H1 (cell line): ENCODE measurements around the gene MYLK. TPM values are rescaled to one million over a fixed set of nuclear protein-coding genes. Genes with fewer than 3 reads are reported as not detected.

Experiments
- CTCF ChIA-PET: fragments of 300-600 bp; sonication (Branson Sonifier 250); formaldehyde crosslinking; loops from one replicate; lab custom pipeline; 2021; ENCODE audit not compliant: partially characterized antibody; lab: Charles Lee
- POLR2A ChIA-PET: fragments of 300-600 bp; sonication (Branson Sonifier 250); formaldehyde crosslinking; loops from one replicate; lab custom pipeline; 2021; ENCODE audit warnings: inconsistent platforms; ENCODE audit not compliant: partially characterized antibody; lab: Charles Lee
- DNase-seq, 2 experiments: peaks; one replicate each; pipeline versions ENCODE4 v3.0.0 to v3.0.0-alpha.2; 2010 to 2022; ENCODE audit warnings: low spot score in 2 of 2, low read depth in 1 of 2, mixed read lengths in 1 of 2
- FAIRE-seq: peaks from 2 replicates; lab custom pipeline; 2011; peaks lifted over from hg19 to GRCh38; lab: Jason Lieb, UNC
- H2AFZ ChIP-seq: 2 replicates; pipeline ENCODE4 v1.8.1; 2012; ENCODE audit warnings: low read length, inconsistent platforms
- H2AK5ac ChIP-seq: 2 replicates; pipeline ENCODE4 v1.6.1; 2013; ENCODE audit warnings: low read depth, low read length
- H2BK120ac ChIP-seq: replicated peaks from 2 replicates; pipeline ENCODE3; 2013; ENCODE audit warnings: low read depth, low read length, inconsistent platforms
- H2BK12ac ChIP-seq: 2 replicates; pipeline ENCODE4 v1.6.1; 2013; ENCODE audit warnings: low read depth, low read length
- H2BK15ac ChIP-seq: 2 replicates; pipeline ENCODE4 v1.6.1; 2013; ENCODE audit warnings: low read length
- H2BK20ac ChIP-seq: 2 replicates; pipeline ENCODE4 v1.6.1; 2013; ENCODE audit warnings: low read length
- H2BK5ac ChIP-seq: 2 replicates; pipeline ENCODE4 v1.6.1; 2013; ENCODE audit warnings: low read depth, low read length
- H3K14ac ChIP-seq: 2 replicates; pipeline ENCODE4 v1.6.1; 2013; ENCODE audit warnings: inconsistent platforms; ENCODE audit not compliant: insufficient read length
- H3K18ac ChIP-seq: 2 replicates; pipeline ENCODE4 v1.6.1; 2013; ENCODE audit warnings: low read length; ENCODE audit errors: extremely low read depth
- H3K23ac ChIP-seq: 2 replicates; pipeline ENCODE4 v1.6.1; 2013; ENCODE audit warnings: inconsistent platforms; ENCODE audit not compliant: insufficient read length
- H3K23me2 ChIP-seq: 2 replicates; pipeline ENCODE4 v1.6.1; 2013; ENCODE audit warnings: low read depth, low read length
- H3K27ac ChIP-seq: 2 replicates; pipeline ENCODE4 v1.6.1; 2011; ENCODE audit warnings: low read depth, low read length, inconsistent platforms
- H3K27me3 ChIP-seq, 4 experiments: replicated peaks in 1 of 4; 1 replicate in 1 of 4; 2 replicates in 3 of 4; pipeline versions ENCODE4 v1.6.1 to v1.8.1; 2011 to 2013; ENCODE audit warnings: low read length in 3 of 4, mild to moderate bottlenecking in 3 of 4, inconsistent platforms in 2 of 4, mixed read lengths in 2 of 4, moderate library complexity in 1 of 4; ENCODE audit not compliant: control insufficient read depth in 3 of 4, insufficient read depth in 3 of 4; ENCODE audit errors: extremely low read depth in 1 of 4
- H3K36me3 ChIP-seq, 4 experiments: 2 replicates each; pipeline versions ENCODE4 v1.6.1 to v1.8.1; 2011 to 2013; ENCODE audit warnings: mild to moderate bottlenecking in 4 of 4, low read length in 3 of 4, moderate library complexity in 2 of 4, control low read depth in 1 of 4, inconsistent platforms in 1 of 4; ENCODE audit not compliant: insufficient read depth in 4 of 4, control insufficient read depth in 2 of 4
- H3K4ac ChIP-seq: replicated peaks from 2 replicates; pipeline ENCODE3; 2013; ENCODE audit warnings: low read length, low read depth, mixed read lengths, inconsistent platforms; ENCODE audit not compliant: insufficient read length
- H3K4me1 ChIP-seq, 4 experiments: replicated peaks in 1 of 4; 1 replicate in 1 of 4; 2 replicates in 3 of 4; pipeline versions ENCODE4 v1.6.1 to v1.8.1; 2011 to 2013; ENCODE audit warnings: low read length in 3 of 4, inconsistent platforms in 2 of 4, mixed read lengths in 1 of 4; ENCODE audit not compliant: insufficient read depth in 4 of 4, control insufficient read depth in 3 of 4
- H3K4me2 ChIP-seq, 2 experiments: 2 replicates each; pipeline versions ENCODE4 v1.6.1 to v1.8.1; 2011 to 2013; ENCODE audit warnings: low read depth in 2 of 2, low read length in 2 of 2, control low read depth in 1 of 2, inconsistent platforms in 1 of 2, mild to moderate bottlenecking in 1 of 2; ENCODE audit not compliant: insufficient read depth in 1 of 2
- H3K4me3 ChIP-seq, 4 experiments: fragments of 200-600, 300-600 bp in 1 of 4; sonication (generic), shearing (Covaris generic), sonication (Bioruptor Twin) in 1 of 4; 2 replicates each; pipeline versions ENCODE4 v1.5.1 to v1.8.1; 2011 to 2016; ENCODE audit warnings: low read length in 4 of 4, low read depth in 3 of 4, control low read depth in 2 of 4, inconsistent platforms in 2 of 4, mild to moderate bottlenecking in 2 of 4, mixed read lengths in 1 of 4, moderate library complexity in 1 of 4; ENCODE audit not compliant: insufficient read depth in 2 of 4; ENCODE audit errors: extremely low read depth in 1 of 4
- H3K56ac ChIP-seq: replicated peaks from 2 replicates; pipeline ENCODE3; 2013; ENCODE audit warnings: low read depth, mild to moderate bottlenecking, mixed read lengths, low read length, inconsistent platforms; ENCODE audit not compliant: insufficient read length
- H3K79me1 ChIP-seq: 2 replicates; pipeline ENCODE4 v1.6.1; 2013; ENCODE audit warnings: low read depth, low read length, control low read depth
- H3K79me2 ChIP-seq, 2 experiments: 2 replicates each; pipeline versions ENCODE4 v1.6.1 to v1.8.1; 2012 to 2013; ENCODE audit warnings: low read length in 2 of 2, mild to moderate bottlenecking in 2 of 2, inconsistent platforms in 1 of 2; ENCODE audit not compliant: insufficient read depth in 2 of 2, control insufficient read depth in 1 of 2
- H3K9ac ChIP-seq, 4 experiments: replicated peaks in 1 of 4; 1 replicate in 1 of 4; 2 replicates in 3 of 4; pipeline versions ENCODE4 v1.6.1 to v1.8.1; 2011 to 2013; ENCODE audit warnings: low read depth in 3 of 4, low read length in 3 of 4, control low read depth in 2 of 4, mild to moderate bottlenecking in 2 of 4, moderate library complexity in 2 of 4, inconsistent platforms in 1 of 4; ENCODE audit errors: extremely low read depth in 1 of 4
- H3K9me3 ChIP-seq, 2 experiments: 2 replicates each; pipeline versions ENCODE4 v1.6.1 to v1.8.1; 2012 to 2013; ENCODE audit warnings: mild to moderate bottlenecking in 2 of 2, moderate library complexity in 2 of 2, control low read depth in 1 of 2, inconsistent platforms in 1 of 2, low read depth in 1 of 2, low read length in 1 of 2, mixed read lengths in 1 of 2; ENCODE audit not compliant: insufficient read depth in 2 of 2
- H4K20me1 ChIP-seq, 2 experiments: replicated peaks in 1 of 2; 2 replicates each; pipeline versions ENCODE3 to v1.8.1; 2011 to 2013; ENCODE audit warnings: inconsistent platforms in 2 of 2, low read length in 2 of 2, mild to moderate bottlenecking in 1 of 2; ENCODE audit not compliant: insufficient read depth in 2 of 2, control insufficient read depth in 1 of 2
- H4K5ac ChIP-seq: 2 replicates; pipeline ENCODE4 v1.6.1; 2013; ENCODE audit warnings: low read length, low read depth, mixed read lengths, inconsistent platforms; ENCODE audit not compliant: insufficient read length
- H4K8ac ChIP-seq: 2 replicates; pipeline ENCODE4 v1.8.0; 2013; ENCODE audit warnings: mild to moderate bottlenecking, moderate library complexity, low read length, inconsistent platforms; ENCODE audit not compliant: insufficient read depth; ENCODE audit errors: extremely low read depth
- H4K91ac ChIP-seq: replicated peaks from 2 replicates; pipeline ENCODE3; 2013; ENCODE audit warnings: low read length, mixed read lengths, inconsistent platforms; ENCODE audit not compliant: insufficient read length
- BCL11A ChIP-seq, 2 experiments: IDR thresholded peaks; one replicate each; pipeline ENCODE4 v1.6.1; 2011; ENCODE audit warnings: low read depth in 2 of 2, low read length in 2 of 2, mild to moderate bottlenecking in 2 of 2
- MAFK ChIP-seq: IDR thresholded peaks from 2 replicates; pipeline ENCODE4 v1.6.1; 2012; ENCODE audit warnings: low read depth, mild to moderate bottlenecking, improper control_type of control experiment, low read length
- RXRA ChIP-seq: IDR thresholded peaks from 2 replicates; pipeline ENCODE4 v1.6.1; 2011; ENCODE audit warnings: low read depth, mild to moderate bottlenecking, low read length, moderate library complexity; ENCODE audit not compliant: insufficient read depth
- TCF12 ChIP-seq: IDR thresholded peaks from 2 replicates; pipeline ENCODE4 v1.6.1; 2011; ENCODE audit warnings: low read depth, mild to moderate bottlenecking, low read length
- WGBS, 2 experiments: shearing (Covaris generic) in 1 of 2; methylation state at CpG; one replicate each; pipeline versions ENCODE4 v1.1.6 to v1.1.7; 2013 to 2015; ENCODE audit warnings: low lambda C conversion rate in 2 of 2, mixed read lengths in 2 of 2, inconsistent platforms in 1 of 2, low coverage in 1 of 2, missing lambda C conversion rate in 1 of 2; ENCODE audit not compliant: insufficient replicate concordance in 2 of 2, insufficient coverage in 1 of 2, insufficient read length in 1 of 2; ENCODE audit errors: extremely low coverage in 1 of 2, missing lambda C conversion rate in 1 of 2; 5-methylcytosine and 5-hydroxymethylcytosine counted together
- polyA plus RNA-seq, 7 experiments: library from polyadenylated mRNA; depleted of rRNA in 3 of 7; stranded (reverse) in 5 of 7; unstranded in 2 of 7; fragments of >200 nt in 5 of 7; fragments of 200-250 nt in 2 of 7; gene quantifications; 1 replicate in 5 of 7; 2 replicates in 1 of 7; 4 replicates in 1 of 7; pipeline versions ENCODE4 v1.2.1 to v1.2.3, GENCODE V29; 2011 to 2013; ENCODE audit warnings: missing spikeins in 2 of 7, mixed read lengths in 2 of 7
- total RNA-seq: library from RNA; stranded (reverse); fragmentation: NEBNext Ultra II Directional; extraction: Animal tissue kit (Norgen Biotek cat#: 25700); gene quantifications from 2 replicates; pipeline ENCODE4 v1.2.1, GENCODE V29; 2021
- TF ChIP-seq, protein P1 (sequence below): IDR thresholded peaks from 2 replicates; pipeline ENCODE4 v1.6.1; 2011; ENCODE audit warnings: low read depth, mild to moderate bottlenecking, low read length; ENCODE audit not compliant: insufficient read depth
- TF ChIP-seq, protein P2 (sequence below): IDR thresholded peaks from 2 replicates; pipeline ENCODE4 v1.6.1; 2011; ENCODE audit warnings: low read length, improper control_type of control experiment

MYLK gene
- total and polyA plus RNA-seq, 2 of the 8 experiments (the other 6 are each of a cell fraction or from before 2014, with no cell fraction given), result 11.6 to 21.3 TPM

DNA sequence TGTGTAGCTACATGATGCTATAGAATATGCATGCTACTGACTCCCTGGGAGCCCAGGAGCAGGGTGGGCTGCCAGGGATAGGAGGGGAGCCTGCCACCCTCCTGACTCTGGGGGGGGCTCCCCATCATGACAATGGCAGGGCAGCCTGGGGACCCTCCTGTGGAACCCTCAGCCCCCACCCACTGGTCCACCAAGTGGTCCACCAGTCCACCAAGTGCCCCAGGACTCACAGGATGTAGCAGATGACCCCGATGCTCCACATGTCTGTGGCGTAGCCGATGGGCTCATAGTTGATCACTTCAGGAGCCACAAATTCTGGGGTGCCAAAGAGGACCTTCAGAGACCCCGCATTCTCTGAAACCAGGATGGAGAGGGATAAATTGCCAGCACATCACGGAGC is 246.3 kb downstream of the MYLK start:
- peaks cover 7 to 33% (median 14%) of the 10 kb centered on the region in 4 experiments for H3K4me1 ChIP-seq
- H3K9me3 ChIP-seq, result no peaks in the 10 kb centered on the region
- no peak overlapping the region for H3K4me3 ChIP-seq
- WGBS, 2 experiments, result 90% methylated on average over 5 of the region's 5 CpGs; no CpG with 5 or more reads in 1 of the 2 experiments
- H3K36me3 ChIP-seq, result no peaks in the 10 kb centered on the region
- H2BK12ac ChIP-seq, result no peak overlapping the region
- H3K23me2 ChIP-seq, result 0 out of 2 replicates have a peak, but pooled peaks cover 2% of the 10 kb centered on the region
- H3K23ac ChIP-seq, result no peak overlapping the region
- H3K4ac ChIP-seq, result no peak overlapping the region
- H4K20me1 ChIP-seq, result no peaks in the 10 kb centered on the region
- no peak overlapping the region for H2BK5ac ChIP-seq
- no peak overlapping the region for H3K18ac ChIP-seq
- H3K9ac ChIP-seq, result no peak overlapping the region
- POLR2A ChIA-PET, result no interaction called here
- H2BK20ac ChIP-seq, result no peak overlapping the region
- 0 out of 2 replicates have a peak overlapping the region, but pooled peaks have one; percentile 72 for H4K8ac ChIP-seq
- H2AFZ ChIP-seq, result no peak overlapping the region
- no peak overlapping the region for H3K4me2 ChIP-seq
- no peak overlapping the region for H4K5ac ChIP-seq
- no peak overlapping the region for H2BK120ac ChIP-seq
- no peak overlapping the region for H2BK15ac ChIP-seq
- no peaks in the 10 kb centered on the region for H3K79me1 ChIP-seq
- no peak overlapping the region for H2AK5ac ChIP-seq
- no peaks in the 10 kb centered on the region for H3K79me2 ChIP-seq
- no peak for FAIRE-seq
- TF ChIP-seq, protein P1, sequence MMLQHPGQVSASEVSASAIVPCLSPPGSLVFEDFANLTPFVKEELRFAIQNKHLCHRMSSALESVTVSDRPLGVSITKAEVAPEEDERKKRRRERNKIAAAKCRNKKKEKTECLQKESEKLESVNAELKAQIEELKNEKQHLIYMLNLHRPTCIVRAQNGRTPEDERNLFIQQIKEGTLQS, result no peak
- TF ChIP-seq RXRA, result no peak
- no peak for TF ChIP-seq BCL11A (IDR thresholded peaks at IDR 0.05; ENCODE audit: low read depth in 2 of 2, low read length in 2 of 2)
- no peak for TF ChIP-seq TCF12
- TF ChIP-seq, protein P2, sequence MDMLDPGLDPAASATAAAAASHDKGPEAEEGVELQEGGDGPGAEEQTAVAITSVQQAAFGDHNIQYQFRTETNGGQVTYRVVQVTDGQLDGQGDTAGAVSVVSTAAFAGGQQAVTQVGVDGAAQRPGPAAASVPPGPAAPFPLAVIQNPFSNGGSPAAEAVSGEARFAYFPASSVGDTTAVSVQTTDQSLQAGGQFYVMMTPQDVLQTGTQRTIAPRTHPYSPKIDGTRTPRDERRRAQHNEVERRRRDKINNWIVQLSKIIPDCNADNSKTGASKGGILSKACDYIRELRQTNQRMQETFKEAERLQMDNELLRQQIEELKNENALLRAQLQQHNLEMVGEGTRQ, result no peak
- TF ChIP-seq MAFK, result no peak
- TF ChIP-seq, all 59 proteins: peak for 0
- Histone ChIP-seq H3K27me3 (no peaks in the 10 kb centered on the region), H3K14ac (no peak overlapping the region), H3K56ac (no peak overlapping the region), H3K27ac (no peak overlapping the region; the same call in 1 of the 2 replicates), H4K91ac (no peak overlapping the region)
- CTCF ChIA-PET, result interaction anchor here (0.6 to 32.0 kb wide), 5 partner anchors 9 to 86 kb away, joined by 3 to 1463 read pairs (median 46); no protein-coding TSS in a partner anchor
- DNase-seq, result no peak
